Caco-2 (cell line): Measurements from ENCODE around the gene RARS1. TPM values are rescaled to one million over a fixed set of nuclear protein-coding genes. Genes with fewer than 3 reads are reported as not detected.

Experiments
- BruUV-seq: library from RNA; stranded (reverse); fragments of 400-500 nt; replicated peaks from 2 replicates; lab custom pipeline; 2021; lab: Mats Ljungman, UMichigan
- CTCF ChIA-PET: fragments of 300-600 bp; sonication (Branson Sonifier 250); formaldehyde crosslinking; loops from one replicate; lab custom pipeline; 2022; ENCODE audit warnings: antibody characterized with exemption; lab: Charles Lee
- POLR2A ChIA-PET: fragments of 300-600 bp; sonication (Branson Sonifier 250); formaldehyde crosslinking; loops from one replicate; lab custom pipeline; 2022; ENCODE audit warnings: antibody characterized with exemption; lab: Charles Lee
- DNase-seq, 2 experiments: peaks; one replicate each; pipeline versions ENCODE4 v3.0.0 to v3.0.0-alpha.2; 2020 to 2022
- H3K27me3 ChIP-seq: replicated peaks from 2 replicates; pipeline ENCODE4 v1.6.0; 2011; ENCODE audit warnings: low read length; ENCODE audit not compliant: control insufficient read depth, insufficient read depth
- H3K36me3 ChIP-seq: 2 replicates; pipeline ENCODE4 v1.5.1; 2011; ENCODE audit warnings: low read length; ENCODE audit not compliant: control insufficient read depth, insufficient read depth
- H3K4me1 ChIP-seq: fragments of 250-450 bp; sonication (Bioruptor Pico); 2 replicates; pipeline ENCODE4 v1.5.1; 2020; ENCODE audit warnings: mild to moderate bottlenecking
- H3K4me3 ChIP-seq: 2 replicates; pipeline ENCODE4 v1.5.1; 2011; ENCODE audit warnings: low read depth, mild to moderate bottlenecking, control low read depth, low read length
- H3K9me3 ChIP-seq: fragments of 250-450 bp; sonication (Bioruptor Pico); 2 replicates; pipeline ENCODE4 v1.5.1; 2020; ENCODE audit warnings: mild to moderate bottlenecking, moderate library complexity
- H3K27ac Mint-ChIP-seq: one replicate; pipeline ENCODE4 v1.8.0; 2022; ENCODE audit warnings: mixed read lengths; ENCODE audit not compliant: unreplicated experiment
- H3K27me3 Mint-ChIP-seq: one replicate; pipeline ENCODE4 v1.8.0; 2022; ENCODE audit warnings: mixed read lengths; ENCODE audit not compliant: insufficient read depth, unreplicated experiment
- H3K36me3 Mint-ChIP-seq: one replicate; pipeline ENCODE4 v1.8.0; 2022; ENCODE audit warnings: mild to moderate bottlenecking, mixed read lengths; ENCODE audit not compliant: insufficient read depth, unreplicated experiment
- H3K4me1 Mint-ChIP-seq: one replicate; pipeline ENCODE4 v1.8.0; 2022; ENCODE audit warnings: low read depth, mixed read lengths; ENCODE audit not compliant: unreplicated experiment
- H3K4me3 Mint-ChIP-seq: one replicate; pipeline ENCODE4 v1.8.0; 2022; ENCODE audit warnings: mild to moderate bottlenecking, moderate library complexity, mixed read lengths; ENCODE audit not compliant: unreplicated experiment
- H3K9me3 Mint-ChIP-seq: one replicate; pipeline ENCODE4 v1.8.0; 2022; ENCODE audit warnings: mixed read lengths; ENCODE audit not compliant: unreplicated experiment
- intact Hi-C: fragments of 100-400 bp; cut with micrococcal nuclease; formaldehyde crosslinking; loops from one replicate; pipeline ENCODE4 v1.10.0; 2022; ENCODE audit not compliant: unreplicated experiment
- total RNA-seq: library from RNA; stranded (reverse); gene quantifications from 2 replicates; pipeline ENCODE4 v1.2.3, GENCODE V29; 2022
- TF ChIP-seq, protein P1 (sequence below), 2 experiments: fragments of 200-600 bp in 1 of 2; IDR thresholded peaks; 1 replicate in 1 of 2; 2 replicates in 1 of 2; pipeline versions ENCODE4 v1.5.1 to v1.8.0; 2011 to 2022; ENCODE audit warnings: antibody characterized with exemption in 1 of 2, control low read depth in 1 of 2, inconsistent platforms in 1 of 2, low read depth in 1 of 2, low read length in 1 of 2, mild to moderate bottlenecking in 1 of 2, moderate library complexity in 1 of 2; ENCODE audit not compliant: insufficient read depth in 1 of 2, severe bottlenecking in 1 of 2, unreplicated experiment in 1 of 2

Gene RARS1
- total RNA-seq, 1 experiment from 2014 or later: 124 TPM

DNA sequence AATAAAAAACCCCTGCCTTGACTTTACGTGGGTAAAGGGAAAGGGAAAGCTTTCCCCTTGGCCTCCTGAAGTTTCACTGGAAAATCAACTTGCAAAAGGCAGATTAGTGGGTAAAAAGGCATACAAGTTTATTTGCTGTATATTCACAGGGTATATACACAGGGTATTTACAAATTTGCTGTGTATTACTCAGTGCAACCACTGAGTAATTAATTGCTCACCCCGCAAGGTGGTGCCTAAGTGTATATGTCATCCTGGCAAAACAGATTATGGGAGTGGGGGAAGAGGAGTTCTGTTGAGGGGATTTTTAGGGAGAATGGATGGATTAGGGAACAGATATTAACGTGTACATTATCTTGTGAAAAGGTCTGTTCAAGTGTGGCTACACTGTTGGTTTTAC, 7.1 kb upstream of the RARS1 start:
- Histone ChIP-seq H3K4me1 (peaks cover 6% of the 10 kb centered on the region), H3K9me3 (no peaks in the 10 kb centered on the region), H3K4me3 (no peak overlapping the region), H3K27me3 (no peaks in the 10 kb centered on the region), H3K36me3 (no peaks in the 10 kb centered on the region)
- peaks cover 17% of the 10 kb centered on the region for H3K4me1 Mint-ChIP-seq
- intact Hi-C loops: no loop called here
- no TSS peak for BruUV-seq
- no peaks in the 10 kb centered on the region for H3K27me3 Mint-ChIP-seq
- no peak for DNase-seq
- peak overlapping the region; percentile 22 for H3K27ac Mint-ChIP-seq
- CTCF ChIA-PET: no interaction called here
- H3K36me3 Mint-ChIP-seq: peaks cover 34% of the 10 kb centered on the region
- H3K9me3 Mint-ChIP-seq: no peaks in the 10 kb centered on the region
- POLR2A ChIA-PET: no interaction called here
- H3K4me3 Mint-ChIP-seq: no peak overlapping the region
- TF ChIP-seq, protein P1, sequence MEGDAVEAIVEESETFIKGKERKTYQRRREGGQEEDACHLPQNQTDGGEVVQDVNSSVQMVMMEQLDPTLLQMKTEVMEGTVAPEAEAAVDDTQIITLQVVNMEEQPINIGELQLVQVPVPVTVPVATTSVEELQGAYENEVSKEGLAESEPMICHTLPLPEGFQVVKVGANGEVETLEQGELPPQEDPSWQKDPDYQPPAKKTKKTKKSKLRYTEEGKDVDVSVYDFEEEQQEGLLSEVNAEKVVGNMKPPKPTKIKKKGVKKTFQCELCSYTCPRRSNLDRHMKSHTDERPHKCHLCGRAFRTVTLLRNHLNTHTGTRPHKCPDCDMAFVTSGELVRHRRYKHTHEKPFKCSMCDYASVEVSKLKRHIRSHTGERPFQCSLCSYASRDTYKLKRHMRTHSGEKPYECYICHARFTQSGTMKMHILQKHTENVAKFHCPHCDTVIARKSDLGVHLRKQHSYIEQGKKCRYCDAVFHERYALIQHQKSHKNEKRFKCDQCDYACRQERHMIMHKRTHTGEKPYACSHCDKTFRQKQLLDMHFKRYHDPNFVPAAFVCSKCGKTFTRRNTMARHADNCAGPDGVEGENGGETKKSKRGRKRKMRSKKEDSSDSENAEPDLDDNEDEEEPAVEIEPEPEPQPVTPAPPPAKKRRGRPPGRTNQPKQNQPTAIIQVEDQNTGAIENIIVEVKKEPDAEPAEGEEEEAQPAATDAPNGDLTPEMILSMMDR (IDR thresholded peaks at IDR 0.05; ENCODE audit: insufficient read depth in 1 of 2, low read depth in 1 of 2, low read length in 1 of 2, severe bottlenecking in 1 of 2, unreplicated experiment in 1 of 2): no peak

GRCh38 chr5:168480601-168481000, 5.7 kb upstream of the RARS1 start:
- peaks cover 30% of the 10 kb centered on the region for H3K36me3 Mint-ChIP-seq
- TF ChIP-seq, protein P1 (IDR thresholded peaks at IDR 0.05; ENCODE audit: insufficient read depth in 1 of 2, low read depth in 1 of 2, low read length in 1 of 2, severe bottlenecking in 1 of 2, unreplicated experiment in 1 of 2): no peak
- no peaks in the 10 kb centered on the region for H3K9me3 Mint-ChIP-seq
- no TSS peak for BruUV-seq
- H3K27me3 Mint-ChIP-seq: no peaks in the 10 kb centered on the region
- ChIA-PET POLR2A (no interaction called here), CTCF (no interaction called here)
- intact Hi-C loops: loop anchor here (10.0 kb wide), 1 partner anchor 1104 kb away; the partner anchor contains the start of gene SPDL1
- DNase-seq: no peak
- Histone ChIP-seq H3K9me3 (no peaks in the 10 kb centered on the region), H3K4me3 (no peak overlapping the region), H3K36me3 (no peaks in the 10 kb centered on the region), H3K4me1 (peaks cover 6% of the 10 kb centered on the region), H3K27me3 (no peaks in the 10 kb centered on the region)
- peaks cover 17% of the 10 kb centered on the region for H3K4me1 Mint-ChIP-seq
- H3K27ac Mint-ChIP-seq: no peak overlapping the region
- no peak overlapping the region for H3K4me3 Mint-ChIP-seq

- ChIA-PET POLR2A (no interaction called here), CTCF (no interaction called here)
- Histone ChIP-seq H3K36me3 (no peaks in the 10 kb centered on the region), H3K9me3 (no peaks in the 10 kb centered on the region), H3K27me3 (no peaks in the 10 kb centered on the region), H3K4me3 (no peak overlapping the region), H3K4me1 (peaks cover 6% of the 10 kb centered on the region)
- Mint-ChIP-seq H3K27ac (no peak overlapping the region), H3K27me3 (no peaks in the 10 kb centered on the region), H3K9me3 (no peaks in the 10 kb centered on the region), H3K4me1 (peaks cover 17% of the 10 kb centered on the region), H3K36me3 (peaks cover 33% of the 10 kb centered on the region), H3K4me3 (no peak overlapping the region)
- TF ChIP-seq, protein P1 (IDR thresholded peaks at IDR 0.05; ENCODE audit: insufficient read depth in 1 of 2, low read depth in 1 of 2, low read length in 1 of 2, severe bottlenecking in 1 of 2, unreplicated experiment in 1 of 2): no peak
- intact Hi-C loops: loop anchor here (10.0 kb wide), 1 partner anchor 1103 kb away; the partner anchor contains the start of gene SPDL1
- peak; percentile 52 to 64 for DNase-seq
- BruUV-seq: no TSS peak
These were observed 4.9 kb upstream of the RARS1 start for GRCh38 chr5:168481330-168481788.
